ENCODE results near the gene FGF9. TPM values are rescaled to one million over a fixed set of nuclear protein-coding genes. Genes with fewer than 3 reads are reported as not detected.

Gene FGF9
- total and polyA plus RNA-seq, 10 of the 15 experiments (the other 5 are each of a cell fraction or from before 2014, with no cell fraction given) = 0.05 to 1.5 (median 0.83) TPM

- Histone ChIP-seq H4K20me1 (ENCODE audit: control insufficient read depth, insufficient read depth) (no peaks in the 10 kb centered on the region), H3K4me1 (ENCODE audit: control insufficient read depth, insufficient read depth, low read length) (no peaks in the 10 kb centered on the region), H2AFZ (ENCODE audit: control insufficient read depth, low read depth, low read length) (no peak overlapping the region), H3K36me3 (ENCODE audit: control insufficient read depth in 2 of 2, insufficient read depth in 2 of 2, low read length in 1 of 2) (no peaks in the 10 kb centered on the region), H3K79me2 (ENCODE audit: control insufficient read depth, insufficient read depth, low read length) (no peaks in the 10 kb centered on the region), H3K4me3 (no peak overlapping the region), H3K4me2 (ENCODE audit: control insufficient read depth, insufficient read depth) (no peak overlapping the region), H3K9me3 (replicated peaks; ENCODE audit: control insufficient read depth, insufficient read depth, low read length) (no peaks in the 10 kb centered on the region; the same call in 2 of the 3 replicates), H3K27me3 (replicated peaks in 1 of 2; ENCODE audit: control insufficient read depth in 2 of 2, insufficient read depth in 2 of 2, low read length in 1 of 2) (no peaks in the 10 kb centered on the region), H3K27ac (ENCODE audit: control insufficient read depth, insufficient read depth) (no peak overlapping the region), H3K9ac (ENCODE audit: control insufficient read depth, insufficient read depth, low read length) (no peak overlapping the region)
- DNase-seq (ENCODE audit: low read depth, low spot score) (no peak), ATAC-seq (no peak), FAIRE-seq (no peak)
- CTCF ChIA-PET = no interaction called here
- in situ Hi-C loops (cut with MboI) = no loop called here
- RAD21 ChIA-PET (ENCODE audit: unreplicated experiment) = no interaction called here
- POLR2A ChIA-PET = no interaction called here
- BruUV-seq (replicated peaks) = no TSS peak
- 51% methylated on average over 4 of the region's 4 CpGs for WGBS (ENCODE audit: insufficient coverage, insufficient replicate concordance, low lambda C conversion rate, missing lambda C conversion rate)
- no peak for TF ChIP-seq RELB (IDR thresholded peaks at IDR 0.05; ENCODE audit: low read depth)
- TF ChIP-seq SIN3A (IDR thresholded peaks at IDR 0.05; ENCODE audit: low read depth, low read length) = no peak
- TF ChIP-seq EP300 (IDR thresholded peaks at IDR 0.05; ENCODE audit: borderline replicate concordance in 1 of 2, control insufficient read depth in 1 of 2, low read depth in 2 of 2, low read length in 2 of 2) = no peak
- TF ChIP-seq SREBF1 (IDR thresholded peaks at IDR 0.05; ENCODE audit: low read length) = no peak
- TF ChIP-seq IKZF1 (conservative IDR thresholded peaks at IDR 0.05) = no peak
- no peak for TF ChIP-seq STAT1 (conservative IDR thresholded peaks at IDR 0.05)
- TF ChIP-seq CBX5 (IDR thresholded peaks at IDR 0.05; ENCODE audit: low read depth) = no peak
- no peak for TF ChIP-seq RAD51 (IDR thresholded peaks at IDR 0.05)
- TF ChIP-seq ESRRA (IDR thresholded peaks at IDR 0.05; ENCODE audit: low read length) = no peak
- SMC1A ChIA-PET (ENCODE audit: uncharacterized antibody, unreplicated experiment) = no interaction called here
- intact Hi-C loops (cut with micrococcal nuclease; ENCODE audit: unreplicated experiment) = no loop called here
Observed at GRCh38 chr13:21741396-21741979, 70.6 kb downstream of the FGF9 start.

All from GM12878 (cell line).